ENCODE results near the gene WDR86. TPM values are rescaled to one million over a fixed set of nuclear protein-coding genes. Genes with fewer than 3 reads are reported as not detected.

The WDR86 gene
- total and polyA plus RNA-seq, 2 of the 4 experiments (the other 2 are of a cell fraction): not detected

DNA sequence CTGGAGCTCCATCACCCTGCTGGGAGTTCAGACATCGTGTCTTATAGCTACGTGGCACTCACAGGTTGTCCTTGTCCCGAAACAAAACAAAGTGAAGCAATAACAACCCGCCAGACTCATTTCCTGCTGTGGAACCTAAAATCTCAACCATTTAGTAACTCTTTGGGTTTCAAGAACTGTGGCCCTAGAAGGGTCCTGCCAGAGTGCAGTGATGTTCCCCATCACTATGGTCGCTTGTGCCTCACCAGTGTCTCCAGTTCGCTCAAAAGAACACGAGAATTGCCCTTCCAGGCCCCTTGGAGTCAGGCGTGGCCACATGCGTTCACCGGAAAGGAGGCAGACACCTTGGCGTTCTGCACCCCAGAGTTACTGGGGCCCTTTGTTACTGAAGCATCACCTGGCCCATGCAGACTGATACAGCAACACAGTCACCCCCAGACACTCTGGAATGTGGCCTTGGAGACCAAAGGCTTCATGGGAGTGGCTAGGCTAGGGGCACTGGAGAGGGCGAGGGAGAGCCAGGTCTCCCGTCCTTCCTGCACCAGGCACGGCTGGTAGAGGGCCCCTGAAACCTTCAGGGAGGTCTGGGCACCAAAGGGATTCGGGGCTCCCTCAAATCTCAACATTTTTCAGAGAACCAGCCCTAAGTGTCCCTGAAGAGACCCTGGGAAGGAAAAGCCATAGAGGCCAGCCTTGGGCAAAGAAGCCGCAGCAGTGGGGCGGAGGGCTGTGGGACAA, 29.2 kb upstream of the WDR86 start (continued):
- TF ChIP-seq, protein P1, sequence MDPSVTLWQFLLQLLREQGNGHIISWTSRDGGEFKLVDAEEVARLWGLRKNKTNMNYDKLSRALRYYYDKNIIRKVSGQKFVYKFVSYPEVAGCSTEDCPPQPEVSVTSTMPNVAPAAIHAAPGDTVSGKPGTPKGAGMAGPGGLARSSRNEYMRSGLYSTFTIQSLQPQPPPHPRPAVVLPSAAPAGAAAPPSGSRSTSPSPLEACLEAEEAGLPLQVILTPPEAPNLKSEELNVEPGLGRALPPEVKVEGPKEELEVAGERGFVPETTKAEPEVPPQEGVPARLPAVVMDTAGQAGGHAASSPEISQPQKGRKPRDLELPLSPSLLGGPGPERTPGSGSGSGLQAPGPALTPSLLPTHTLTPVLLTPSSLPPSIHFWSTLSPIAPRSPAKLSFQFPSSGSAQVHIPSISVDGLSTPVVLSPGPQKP (IDR thresholded peaks at IDR 0.05; ENCODE audit: borderline replicate concordance, low read depth, low read length): no peak
- TF ChIP-seq NFE2L2 (IDR thresholded peaks at IDR 0.05; ENCODE audit: low read depth, low read length) (no peak), FOS (IDR thresholded peaks at IDR 0.05; ENCODE audit: low read depth, low read length) (no peak), CHD1 (IDR thresholded peaks at IDR 0.05; ENCODE audit: low read depth, low read length) (no peak), MAZ (IDR thresholded peaks at IDR 0.05; ENCODE audit: borderline replicate concordance, low read depth, low read length) (no peak)
